ENCODE data around the gene KLRD1.

Gene KLRD1

DNA sequence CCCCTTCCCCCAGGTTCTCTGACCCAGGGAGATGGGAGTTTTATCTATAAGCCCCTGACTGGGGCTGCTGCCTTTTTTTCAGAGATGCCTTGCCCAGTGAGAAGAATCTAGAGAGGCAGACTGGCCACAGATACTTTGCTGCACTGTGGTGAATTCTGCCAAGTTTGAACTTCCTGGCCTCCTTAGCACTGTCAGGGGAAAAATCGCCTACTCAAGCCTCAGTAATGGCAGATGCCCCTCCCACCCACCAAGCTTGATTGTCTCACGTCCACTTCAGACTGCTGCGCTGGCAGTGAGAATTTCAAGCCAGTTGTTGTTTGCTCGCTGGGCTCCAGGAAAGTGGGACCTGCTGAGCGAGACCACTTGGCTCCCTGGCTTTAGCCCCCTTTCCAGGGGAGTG lies 50.5 kb downstream of the KLRD1 start:
- no peak for TF ChIP-seq SPI1 (IDR thresholded peaks at IDR 0.05; ENCODE audit: low read depth, low read length)
- no peak for TF ChIP-seq PAX5 (IDR thresholded peaks at IDR 0.05; ENCODE audit: insufficient read depth, low read length, severe bottlenecking)
- TF ChIP-seq POLR2AphosphoS5 (IDR thresholded peaks at IDR 0.05; ENCODE audit: low read depth, low read length) = no peak
- TF ChIP-seq TAF1 (IDR thresholded peaks at IDR 0.05; ENCODE audit: low read depth, low read length) = no peak
- no peak for TF ChIP-seq POU2F2 (IDR thresholded peaks at IDR 0.05; ENCODE audit: low read depth, low read length)
- no peak for TF ChIP-seq POLR2A (IDR thresholded peaks at IDR 0.05; ENCODE audit: low read depth, low read length)
- DNase-seq (ENCODE audit: insufficient read length, low spot score) = no peak
- FAIRE-seq = no peak

DNA sequence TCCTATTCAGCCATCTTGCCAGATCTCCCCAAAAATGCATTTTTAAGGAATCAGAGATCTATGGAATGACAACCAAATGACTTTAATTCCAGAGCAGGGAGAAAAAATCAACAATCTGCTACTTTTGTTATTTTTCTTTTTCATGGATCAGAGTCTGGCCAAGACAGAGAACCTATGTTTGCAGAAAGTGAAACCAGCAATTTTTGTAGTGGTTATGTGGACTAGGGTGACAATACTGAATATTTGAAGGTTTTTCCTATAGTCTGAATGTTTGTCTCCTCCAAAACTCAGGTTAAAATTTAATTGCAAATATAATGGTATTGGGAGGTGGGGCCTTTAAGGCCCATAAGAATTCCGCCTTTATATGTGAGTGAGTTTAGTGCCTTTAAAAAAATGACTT lies 51.3 kb downstream of the KLRD1 start:
- no peak for FAIRE-seq

DNA sequence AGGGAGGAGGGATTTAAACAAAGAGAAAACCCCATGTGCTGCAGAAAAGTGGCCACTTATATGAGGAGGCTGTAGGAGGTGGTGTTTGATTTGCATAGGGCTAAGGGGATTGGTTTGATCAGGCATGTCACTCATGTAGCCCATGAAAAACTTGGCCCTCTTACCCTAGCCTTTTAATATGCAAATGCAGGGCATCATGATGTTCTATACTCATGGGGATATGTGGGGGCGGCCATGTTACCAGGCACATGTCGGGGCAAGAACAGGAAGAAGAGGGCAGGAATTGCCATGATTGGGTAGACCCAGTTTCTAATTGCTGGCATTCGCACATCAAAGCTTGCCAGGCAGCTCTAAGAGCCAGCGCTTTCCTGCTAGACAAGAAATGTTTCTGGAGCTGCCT lies 53.4 kb downstream of the KLRD1 start:
- no peak for FAIRE-seq
- no peak for DNase-seq (ENCODE audit: insufficient read length, low spot score)
- TF ChIP-seq TAF1 (IDR thresholded peaks at IDR 0.05; ENCODE audit: low read depth, low read length) (no peak), POLR2A (IDR thresholded peaks at IDR 0.05; ENCODE audit: low read depth, low read length) (no peak), POLR2AphosphoS5 (IDR thresholded peaks at IDR 0.05; ENCODE audit: low read depth, low read length) (no peak), PAX5 (IDR thresholded peaks at IDR 0.05; ENCODE audit: insufficient read depth, low read length, severe bottlenecking) (no peak), SPI1 (IDR thresholded peaks at IDR 0.05; ENCODE audit: low read depth, low read length) (no peak), POU2F2 (IDR thresholded peaks at IDR 0.05; ENCODE audit: low read depth, low read length) (no peak)

More for the DNA sequence above, 51.3 kb downstream of the KLRD1 start:
- DNase-seq (ENCODE audit: insufficient read length, low spot score) = no peak
- TF ChIP-seq PAX5 (IDR thresholded peaks at IDR 0.05; ENCODE audit: insufficient read depth, low read length, severe bottlenecking) (no peak), TAF1 (IDR thresholded peaks at IDR 0.05; ENCODE audit: low read depth, low read length) (no peak)

DNA sequence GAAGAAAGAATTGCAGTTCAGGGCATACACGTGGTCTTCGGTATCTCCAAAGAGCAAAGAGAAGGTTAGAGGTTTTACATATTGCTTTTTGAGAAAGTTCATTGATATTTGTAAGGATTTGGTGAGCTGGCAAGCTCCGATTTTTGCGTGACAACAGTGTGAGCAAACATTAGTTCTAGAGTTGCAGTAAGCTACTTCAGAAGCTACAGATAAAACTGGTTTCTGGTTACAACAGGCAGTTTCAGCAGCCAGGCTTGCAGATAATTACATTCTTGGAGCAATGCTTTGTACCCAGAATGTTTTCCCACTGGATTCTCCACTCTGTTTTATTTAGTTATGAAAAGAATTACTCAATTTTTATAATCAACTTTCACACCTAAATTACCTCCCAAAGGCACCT lies 54.0 kb downstream of the KLRD1 start:
- DNase-seq (ENCODE audit: insufficient read length, low spot score) (no peak), FAIRE-seq (no peak)
- no peak for TF ChIP-seq POLR2AphosphoS5 (IDR thresholded peaks at IDR 0.05; ENCODE audit: low read depth, low read length)
- TF ChIP-seq PAX5 (IDR thresholded peaks at IDR 0.05; ENCODE audit: insufficient read depth, low read length, severe bottlenecking) = no peak
- TF ChIP-seq TAF1 (IDR thresholded peaks at IDR 0.05; ENCODE audit: low read depth, low read length) = no peak
- TF ChIP-seq POU2F2 (IDR thresholded peaks at IDR 0.05; ENCODE audit: low read depth, low read length) = no peak
- no peak for TF ChIP-seq SPI1 (IDR thresholded peaks at IDR 0.05; ENCODE audit: low read depth, low read length)
- no peak for TF ChIP-seq POLR2A (IDR thresholded peaks at IDR 0.05; ENCODE audit: low read depth, low read length)

DNA sequence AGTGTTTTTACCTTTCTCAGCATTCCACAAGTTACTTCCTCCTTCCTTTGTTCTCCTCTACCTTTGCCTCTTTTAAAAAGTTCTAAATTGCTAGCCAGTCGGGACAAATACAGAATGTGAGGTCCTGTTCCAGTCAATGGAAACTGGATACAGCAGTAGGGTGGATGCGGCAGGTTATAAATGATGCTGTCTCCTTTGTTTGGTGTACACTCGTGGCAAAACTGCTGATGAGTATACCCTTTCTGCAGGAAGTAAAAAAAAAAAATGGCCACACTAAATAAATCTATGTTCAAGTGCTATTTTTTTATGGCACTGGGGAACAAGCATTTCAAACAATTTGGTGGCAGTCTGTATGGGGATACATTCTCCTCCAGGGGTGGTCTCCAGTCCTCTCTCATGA lies 54.7 kb downstream of the KLRD1 start:
- TF ChIP-seq POLR2A (IDR thresholded peaks at IDR 0.05; ENCODE audit: low read depth, low read length) (no peak), POLR2AphosphoS5 (IDR thresholded peaks at IDR 0.05; ENCODE audit: low read depth, low read length) (no peak), POU2F2 (IDR thresholded peaks at IDR 0.05; ENCODE audit: low read depth, low read length) (no peak), SPI1 (IDR thresholded peaks at IDR 0.05; ENCODE audit: low read depth, low read length) (no peak), PAX5 (IDR thresholded peaks at IDR 0.05; ENCODE audit: insufficient read depth, low read length, severe bottlenecking) (no peak), TAF1 (IDR thresholded peaks at IDR 0.05; ENCODE audit: low read depth, low read length) (no peak)
- DNase-seq (ENCODE audit: insufficient read length, low spot score) (no peak), FAIRE-seq (no peak)

DNA sequence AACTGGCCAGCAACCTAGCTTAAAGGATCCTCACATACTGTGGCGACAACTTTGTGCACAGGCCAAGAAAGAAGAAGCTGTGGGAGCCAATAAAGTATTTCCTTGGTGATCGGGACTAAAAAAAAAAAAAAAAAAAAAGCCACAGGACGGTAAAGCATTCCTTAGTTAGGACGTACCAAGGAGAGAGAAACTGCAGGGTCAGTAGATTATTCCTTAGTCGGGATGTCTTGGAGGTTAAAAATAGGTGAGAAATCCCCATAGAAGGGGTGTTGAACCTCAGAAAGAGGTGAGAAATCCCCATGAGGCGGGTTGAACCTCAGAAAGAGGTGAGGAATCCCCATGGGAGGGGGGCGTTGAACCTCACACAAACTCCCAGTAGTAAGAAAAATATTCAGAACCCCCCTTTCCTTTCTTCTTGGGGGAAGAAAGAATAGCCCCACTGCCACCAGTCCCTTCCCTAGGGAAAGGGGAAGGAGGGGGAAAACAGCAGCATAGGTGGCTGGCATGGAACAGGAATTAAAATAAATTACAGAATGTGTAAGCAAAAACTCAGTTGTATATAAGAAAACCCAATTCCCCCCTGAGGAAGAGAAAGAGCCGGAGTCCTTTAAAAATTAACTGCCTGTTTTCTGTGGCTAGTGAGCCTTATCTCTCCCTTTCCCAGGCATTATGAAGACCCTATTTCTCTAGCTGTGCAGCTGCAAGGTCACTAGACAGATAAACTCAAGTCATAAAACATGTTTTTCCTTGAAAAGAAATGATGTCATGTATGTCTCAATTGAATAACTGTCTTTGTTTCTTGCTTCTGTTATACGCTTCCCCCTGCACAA lies 55.4 kb downstream of the KLRD1 start:
- TF ChIP-seq TAF1 (IDR thresholded peaks at IDR 0.05; ENCODE audit: low read depth, low read length) (no peak), POU2F2 (IDR thresholded peaks at IDR 0.05; ENCODE audit: low read depth, low read length) (no peak), POLR2A (IDR thresholded peaks at IDR 0.05; ENCODE audit: low read depth, low read length) (no peak), POLR2AphosphoS5 (IDR thresholded peaks at IDR 0.05; ENCODE audit: low read depth, low read length) (no peak), PAX5 (IDR thresholded peaks at IDR 0.05; ENCODE audit: insufficient read depth, low read length, severe bottlenecking) (no peak), SPI1 (IDR thresholded peaks at IDR 0.05; ENCODE audit: low read depth, low read length) (no peak)
- DNase-seq (ENCODE audit: insufficient read length, low spot score) (no peak), FAIRE-seq (peak; percentile 16)

DNA sequence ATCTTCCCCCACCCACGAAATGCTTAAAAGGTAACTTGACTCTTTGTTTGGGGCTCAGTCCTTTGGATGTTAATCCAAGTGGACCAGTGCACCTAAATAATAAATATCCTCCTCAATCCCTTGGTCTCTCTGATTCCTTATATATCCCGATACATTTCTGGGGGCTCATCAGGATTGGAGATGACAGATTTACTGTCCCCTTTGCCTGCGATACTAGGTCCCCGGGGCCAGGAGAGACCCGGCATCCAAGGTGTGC lies 55.9 kb downstream of the KLRD1 start:
- no peak for DNase-seq (ENCODE audit: insufficient read length, low spot score)
- no peak for FAIRE-seq

DNA sequence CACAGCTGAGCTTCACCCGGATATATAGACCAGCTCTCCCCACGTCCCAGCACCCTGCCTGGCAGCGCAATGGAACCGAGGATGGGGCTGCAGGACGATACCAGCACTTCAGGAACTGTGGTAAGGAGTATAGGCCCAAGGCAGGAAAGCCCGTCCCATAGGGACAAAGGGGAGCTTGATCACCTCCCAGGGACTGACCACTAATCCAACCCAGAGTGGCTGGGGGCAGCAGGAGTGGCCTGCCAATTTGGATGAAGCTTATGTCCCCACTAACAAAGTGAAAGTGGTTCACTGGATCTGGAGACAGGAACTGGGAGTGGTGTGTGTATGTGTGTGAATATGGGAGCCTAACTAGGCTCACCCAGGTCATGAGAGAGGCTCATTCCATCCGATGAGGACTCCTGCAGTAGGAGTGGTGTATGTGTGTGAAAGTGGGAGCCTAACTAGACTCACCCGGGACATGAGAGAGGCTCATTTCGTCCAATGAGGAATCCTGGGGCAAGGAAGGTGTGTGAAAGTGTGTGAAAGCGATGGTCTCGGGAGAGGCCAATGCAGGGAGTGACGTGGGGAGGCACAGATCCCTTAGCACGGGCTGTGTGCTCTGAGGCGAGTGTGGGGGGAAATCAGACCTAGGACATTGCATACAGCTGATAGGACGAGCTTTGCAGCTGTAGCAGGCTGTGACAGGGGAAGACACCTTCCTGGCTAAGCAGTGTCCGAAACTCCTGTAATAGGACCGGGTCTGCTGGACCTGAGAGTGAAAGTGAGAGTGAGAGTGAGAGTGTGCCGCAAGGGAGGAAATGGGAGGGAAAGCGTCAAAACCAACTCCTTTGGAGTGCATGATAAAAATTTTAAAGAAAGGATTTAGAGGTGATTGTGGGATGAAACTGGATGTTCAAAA lies 56.5 kb downstream of the KLRD1 start:
- DNase-seq (ENCODE audit: insufficient read length, low spot score) (no peak), FAIRE-seq (peak; percentile 85)
- TF ChIP-seq POU2F2 (IDR thresholded peaks at IDR 0.05; ENCODE audit: low read depth, low read length) (peak; percentile 59; the same call in 1 of the 2 replicates), TAF1 (IDR thresholded peaks at IDR 0.05; ENCODE audit: low read depth, low read length) (peak; percentile 55; the same call in 1 of the 2 replicates), POLR2AphosphoS5 (IDR thresholded peaks at IDR 0.05; ENCODE audit: low read depth, low read length) (peak; percentile 72; the same call in 1 of the 2 replicates), POLR2A (IDR thresholded peaks at IDR 0.05; ENCODE audit: low read depth, low read length) (peak; percentile 59), PAX5 (IDR thresholded peaks at IDR 0.05; ENCODE audit: insufficient read depth, low read length, severe bottlenecking) (no peak), SPI1 (IDR thresholded peaks at IDR 0.05; ENCODE audit: low read depth, low read length) (peak; percentile 84)

More for the DNA sequence above, 55.9 kb downstream of the KLRD1 start:
- no peak for TF ChIP-seq PAX5 (IDR thresholded peaks at IDR 0.05; ENCODE audit: insufficient read depth, low read length, severe bottlenecking)
- TF ChIP-seq TAF1 (IDR thresholded peaks at IDR 0.05; ENCODE audit: low read depth, low read length) = no peak; the same call in 1 of the 2 replicates
- TF ChIP-seq POU2F2 (IDR thresholded peaks at IDR 0.05; ENCODE audit: low read depth, low read length) = no peak
- TF ChIP-seq POLR2AphosphoS5 (IDR thresholded peaks at IDR 0.05; ENCODE audit: low read depth, low read length) = no peak
- TF ChIP-seq POLR2A (IDR thresholded peaks at IDR 0.05; ENCODE audit: low read depth, low read length) = no peak
- no peak for TF ChIP-seq SPI1 (IDR thresholded peaks at IDR 0.05; ENCODE audit: low read depth, low read length)
